Measurements from ENCODE around the gene GAPDH.

GRCh38 chr12:6533923-6534694, at the start of gene GAPDH:
- TF ChIP-seq, protein P1, sequence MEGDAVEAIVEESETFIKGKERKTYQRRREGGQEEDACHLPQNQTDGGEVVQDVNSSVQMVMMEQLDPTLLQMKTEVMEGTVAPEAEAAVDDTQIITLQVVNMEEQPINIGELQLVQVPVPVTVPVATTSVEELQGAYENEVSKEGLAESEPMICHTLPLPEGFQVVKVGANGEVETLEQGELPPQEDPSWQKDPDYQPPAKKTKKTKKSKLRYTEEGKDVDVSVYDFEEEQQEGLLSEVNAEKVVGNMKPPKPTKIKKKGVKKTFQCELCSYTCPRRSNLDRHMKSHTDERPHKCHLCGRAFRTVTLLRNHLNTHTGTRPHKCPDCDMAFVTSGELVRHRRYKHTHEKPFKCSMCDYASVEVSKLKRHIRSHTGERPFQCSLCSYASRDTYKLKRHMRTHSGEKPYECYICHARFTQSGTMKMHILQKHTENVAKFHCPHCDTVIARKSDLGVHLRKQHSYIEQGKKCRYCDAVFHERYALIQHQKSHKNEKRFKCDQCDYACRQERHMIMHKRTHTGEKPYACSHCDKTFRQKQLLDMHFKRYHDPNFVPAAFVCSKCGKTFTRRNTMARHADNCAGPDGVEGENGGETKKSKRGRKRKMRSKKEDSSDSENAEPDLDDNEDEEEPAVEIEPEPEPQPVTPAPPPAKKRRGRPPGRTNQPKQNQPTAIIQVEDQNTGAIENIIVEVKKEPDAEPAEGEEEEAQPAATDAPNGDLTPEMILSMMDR (IDR thresholded peaks at IDR 0.05) = no peak
- TF ChIP-seq POLR2A (IDR thresholded peaks at IDR 0.05) (peak; percentile 89 to 94), POLR2AphosphoS5 (IDR thresholded peaks at IDR 0.05) (peak; percentile 79 to 94 (median 93)), EP300 (IDR thresholded peaks at IDR 0.05) (no peak)

Measured in suprapubic skin (tissue), 4 donors.